Measurements from ENCODE around the gene RABGAP1L.
"Not testable (repeated sequence)": the region's sequence is repeated elsewhere in the genome, so short reads cannot be mapped to it uniquely, and the experiment has no call there.

Gene RABGAP1L

GRCh38 chr1:174800216-174800851 is 641.0 kb downstream of the RABGAP1L start:
- no peak for DNase-seq (ENCODE audit: low read depth in 2 of 2)

DNA sequence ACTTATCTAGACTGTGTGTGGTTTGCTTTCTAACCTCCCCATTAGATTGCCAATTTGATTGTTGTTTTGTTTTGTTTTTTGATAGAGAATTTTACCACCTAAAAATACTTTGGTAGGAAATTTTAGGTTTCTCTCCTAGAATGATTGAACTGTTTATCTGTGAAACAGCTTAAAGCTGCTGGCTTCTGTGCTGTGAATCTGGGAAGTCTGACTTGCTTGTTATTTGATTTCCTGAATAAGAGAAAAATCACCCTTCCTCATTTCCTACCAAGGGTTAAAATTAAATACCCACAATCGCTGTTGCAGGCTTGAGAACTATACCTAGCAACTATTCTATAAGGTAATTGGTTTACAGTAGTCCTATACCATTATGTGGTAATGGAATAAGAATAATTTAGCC is 641.6 kb downstream of the RABGAP1L start:
- no peak for DNase-seq (ENCODE audit: low read depth in 2 of 2)

DNA sequence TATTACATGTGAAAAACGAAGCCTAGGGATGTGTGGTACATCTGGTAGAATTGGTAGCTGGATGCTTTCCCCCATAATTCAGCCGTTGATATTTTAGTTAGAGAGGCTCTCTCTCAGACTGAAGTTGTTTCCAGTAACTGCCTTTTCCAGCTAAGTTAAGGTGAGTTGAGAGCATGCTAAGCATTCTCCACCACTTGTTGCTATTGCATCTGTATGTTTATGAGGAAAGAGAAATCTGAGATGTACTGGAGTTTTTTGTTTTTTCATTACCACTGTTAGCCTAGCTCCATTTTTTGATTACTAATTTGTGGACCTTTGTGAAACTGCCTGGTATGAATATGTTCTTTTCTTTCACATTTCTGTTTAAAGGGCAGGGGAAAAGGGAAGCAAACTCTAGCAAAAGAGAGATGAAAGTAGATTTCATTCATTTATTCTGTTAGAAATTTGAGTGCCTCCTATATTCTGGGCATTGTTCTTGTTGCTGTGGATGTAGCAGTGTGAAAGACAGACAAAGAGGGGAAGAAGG is 650.5 kb downstream of the RABGAP1L start:
- no peak for DNase-seq (ENCODE audit: low read depth in 2 of 2)

DNA sequence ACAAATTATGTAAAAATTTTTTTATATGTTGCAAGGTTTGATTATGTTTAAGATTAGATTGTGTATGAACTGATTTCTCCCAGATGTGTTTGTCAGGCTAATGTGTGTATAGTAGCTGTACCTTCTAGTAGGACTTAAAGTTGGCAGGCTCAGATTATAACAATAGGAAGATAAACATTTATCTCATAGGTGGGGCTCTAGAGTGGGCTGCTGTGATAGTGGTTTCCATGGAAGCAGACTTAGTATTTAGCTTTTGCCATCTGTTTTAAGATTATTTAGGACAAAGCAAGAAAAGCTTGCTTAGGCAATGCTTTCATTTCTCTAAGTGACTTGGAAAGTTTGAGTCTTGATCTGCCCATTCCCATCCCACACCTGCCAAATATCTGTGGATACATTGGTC is 652.7 kb downstream of the RABGAP1L start:
- no peak for DNase-seq (ENCODE audit: low read depth in 2 of 2)

DNA sequence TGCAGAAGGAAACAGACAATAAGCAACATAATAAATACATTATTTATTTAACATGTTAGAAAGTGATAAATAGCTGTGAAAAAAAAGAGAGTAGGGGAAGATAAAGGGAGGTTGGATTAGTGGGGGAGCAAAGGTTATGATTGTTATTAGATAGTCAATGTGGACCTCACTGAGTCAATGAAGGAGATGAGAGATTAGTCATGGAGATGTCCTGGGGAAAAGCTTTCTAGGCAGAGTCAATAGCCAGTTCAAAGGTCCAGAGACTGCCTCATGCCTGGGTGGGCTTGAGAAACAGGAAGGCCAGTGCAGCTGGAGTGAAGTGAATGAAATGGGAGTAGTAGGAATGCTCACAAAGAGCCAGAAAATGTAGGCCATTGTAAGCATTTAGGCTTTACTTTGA is 653.3 kb downstream of the RABGAP1L start:
- no peak for DNase-seq (ENCODE audit: low read depth in 2 of 2)

DNA sequence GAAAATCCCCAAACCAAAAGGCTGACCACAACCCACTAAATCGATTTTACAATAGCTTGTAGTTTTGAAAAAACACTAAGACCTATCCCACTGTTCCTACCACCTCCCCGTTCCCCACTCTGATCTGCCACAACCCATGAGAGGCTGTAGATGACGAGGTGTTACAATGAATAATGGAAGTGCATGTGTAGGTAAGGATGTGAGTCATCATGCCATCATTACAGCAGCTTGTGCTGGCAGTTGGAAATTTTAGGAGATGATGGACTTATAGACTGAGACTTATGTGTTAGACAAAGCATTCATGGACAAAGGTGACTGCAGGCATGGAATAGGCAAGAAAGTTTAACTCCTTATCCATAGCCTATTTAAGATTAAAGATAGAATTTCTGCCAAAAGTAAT is 655.7 kb downstream of the RABGAP1L start:
- DNase-seq (ENCODE audit: low read depth in 2 of 2): no peak

DNA sequence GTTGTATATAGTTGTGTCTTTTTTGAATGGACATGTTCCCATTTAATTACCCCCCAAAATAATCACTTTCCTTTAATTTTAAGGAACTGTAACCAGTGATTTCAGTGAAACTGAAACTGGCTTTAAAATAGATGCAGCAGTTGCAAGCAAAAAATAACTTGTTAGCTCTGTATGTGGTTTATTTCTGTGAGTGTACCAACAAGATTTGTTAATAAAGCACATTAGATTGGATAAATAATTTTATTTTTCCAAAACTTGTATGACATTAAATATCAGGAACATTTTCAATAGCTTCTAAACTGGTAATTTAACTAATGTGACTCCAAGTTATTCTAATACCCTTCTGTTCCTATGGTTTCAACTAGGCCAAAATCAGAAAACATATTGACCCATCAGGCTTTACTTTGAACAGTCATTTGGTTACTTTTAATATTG is 656.2 kb downstream of the RABGAP1L start:
- no peak for DNase-seq (ENCODE audit: low read depth in 2 of 2)

DNA sequence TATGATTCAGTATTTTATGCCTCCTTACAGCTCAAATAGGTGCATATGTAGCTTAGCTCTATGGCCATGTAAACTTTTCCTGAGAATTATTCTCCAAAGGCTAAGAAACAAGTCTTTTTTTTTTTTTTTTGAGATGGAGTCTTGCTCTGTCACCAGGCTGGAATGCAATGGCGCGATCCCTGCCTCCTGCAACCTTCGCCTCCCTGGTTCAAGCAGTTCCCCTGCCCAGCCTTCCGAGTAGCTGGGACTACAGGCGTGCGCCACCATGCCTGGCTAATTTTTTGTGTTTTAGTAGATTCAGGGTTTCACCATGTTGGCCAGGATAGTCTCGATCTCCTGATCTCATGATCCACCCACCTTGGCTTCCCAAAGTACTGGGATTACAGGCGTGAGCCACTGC is 657.3 kb downstream of the RABGAP1L start:
- not testable (repeated sequence) for DNase-seq (ENCODE audit: low read depth in 2 of 2)

DNA sequence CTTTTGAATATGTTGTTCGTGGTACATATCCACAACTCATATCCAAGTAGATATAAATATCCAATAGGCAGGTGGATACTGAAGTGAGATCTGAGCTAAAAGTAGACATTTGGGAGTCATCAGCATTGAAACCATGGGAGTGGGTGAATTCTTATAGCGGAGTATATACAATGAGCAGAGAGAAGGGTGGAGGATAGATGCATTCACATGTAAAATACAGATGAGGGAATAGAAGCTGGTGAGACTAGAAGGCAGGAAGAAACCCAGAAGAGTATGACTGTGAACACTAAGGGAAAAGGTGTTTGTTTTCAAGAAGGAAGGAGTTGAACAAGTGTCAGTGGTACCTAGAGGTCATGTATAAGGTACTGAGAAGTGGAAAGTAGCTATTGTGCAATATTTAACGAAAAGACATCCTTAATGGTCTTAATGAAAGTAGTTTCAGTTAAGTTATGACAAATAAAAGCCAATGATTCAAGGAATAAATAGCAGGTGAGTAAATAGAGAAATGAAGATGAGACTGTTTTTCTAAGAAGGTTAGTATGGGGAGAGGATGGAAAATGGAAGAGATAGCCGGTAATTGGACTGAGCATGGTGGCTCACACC is 658.8 kb downstream of the RABGAP1L start:
- DNase-seq (ENCODE audit: low read depth in 2 of 2): no peak

- no peak for DNase-seq (ENCODE audit: low read depth in 2 of 2)
Observed at GRCh38 chr1:174818951-174819350, 659.6 kb downstream of the RABGAP1L start.

DNA sequence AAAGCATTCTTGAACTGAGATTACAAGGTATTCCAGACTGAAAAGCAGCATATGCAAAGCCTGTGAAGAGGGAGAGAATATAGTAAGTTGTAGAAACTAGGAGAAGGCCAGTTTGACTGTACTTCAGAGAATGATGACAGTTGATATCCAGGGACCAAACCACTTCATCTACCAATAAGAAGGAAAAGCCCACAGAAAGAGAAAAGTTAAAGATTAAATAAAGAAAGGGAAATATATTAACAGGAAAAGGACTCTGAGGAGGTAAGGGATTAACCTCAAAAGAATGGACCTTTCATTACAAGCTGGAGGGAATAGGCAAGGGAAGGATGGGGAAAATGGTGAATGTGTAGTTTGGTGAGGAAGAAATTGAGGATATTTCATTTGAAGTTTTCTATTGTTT is 660.3 kb downstream of the RABGAP1L start:
- DNase-seq (ENCODE audit: low read depth in 2 of 2): no peak

GRCh38 chr1:174825127-174825526 is 665.8 kb downstream of the RABGAP1L start:
- DNase-seq (ENCODE audit: low read depth in 2 of 2): no peak

- DNase-seq (ENCODE audit: low read depth in 2 of 2): no peak
Observed at GRCh38 chr1:174825806-174826205, 666.5 kb downstream of the RABGAP1L start.

- no peak for DNase-seq (ENCODE audit: low read depth in 2 of 2)
Observed at GRCh38 chr1:174828264-174828663, 668.9 kb downstream of the RABGAP1L start.

DNA sequence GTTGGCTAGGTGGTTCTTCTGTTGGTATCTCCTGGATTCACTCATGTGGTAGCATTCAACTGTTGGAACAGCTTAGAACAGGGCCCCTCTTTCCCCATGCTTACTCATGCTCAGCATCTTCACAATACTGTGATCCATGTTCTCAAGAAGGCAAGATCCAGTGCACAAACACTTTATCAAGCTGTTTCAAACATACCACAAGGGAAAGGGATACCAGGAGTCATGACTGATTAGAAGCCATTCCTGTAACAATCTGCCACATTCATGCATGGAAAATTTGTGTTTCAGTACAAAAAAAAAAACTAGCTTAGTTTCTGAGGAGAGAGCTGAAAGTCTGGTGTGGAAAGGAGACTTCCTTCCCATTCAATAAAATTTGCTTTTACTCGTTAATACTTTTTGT is 670.7 kb downstream of the RABGAP1L start:
- no peak for DNase-seq (ENCODE audit: low read depth in 2 of 2)

GRCh38 chr1:174836543-174836942 is 677.2 kb downstream of the RABGAP1L start:
- no peak for DNase-seq (ENCODE audit: low read depth in 2 of 2)

GRCh38 chr1:174837386-174837785 is 678.1 kb downstream of the RABGAP1L start:
- DNase-seq (ENCODE audit: low read depth in 2 of 2): no peak

DNA sequence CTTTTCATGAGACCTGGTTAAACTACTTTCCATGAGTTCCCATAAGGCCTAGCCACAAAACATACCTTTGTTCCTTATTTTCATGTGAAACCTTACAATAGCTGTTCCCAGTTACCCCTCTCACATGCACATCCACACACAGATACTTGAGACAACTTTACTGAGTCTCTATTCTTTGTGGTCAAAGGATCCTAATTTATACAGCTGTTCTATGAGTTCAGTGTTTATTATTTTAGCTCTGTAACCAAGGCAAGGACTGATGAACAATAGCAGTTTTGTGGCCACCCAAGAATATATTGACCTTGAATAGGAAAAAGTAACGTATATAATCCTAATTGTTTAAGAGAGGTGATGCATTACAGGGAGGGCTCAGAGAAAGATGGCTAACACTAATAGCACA is 679.9 kb downstream of the RABGAP1L start:
- DNase-seq (ENCODE audit: low read depth in 2 of 2): no peak

DNA sequence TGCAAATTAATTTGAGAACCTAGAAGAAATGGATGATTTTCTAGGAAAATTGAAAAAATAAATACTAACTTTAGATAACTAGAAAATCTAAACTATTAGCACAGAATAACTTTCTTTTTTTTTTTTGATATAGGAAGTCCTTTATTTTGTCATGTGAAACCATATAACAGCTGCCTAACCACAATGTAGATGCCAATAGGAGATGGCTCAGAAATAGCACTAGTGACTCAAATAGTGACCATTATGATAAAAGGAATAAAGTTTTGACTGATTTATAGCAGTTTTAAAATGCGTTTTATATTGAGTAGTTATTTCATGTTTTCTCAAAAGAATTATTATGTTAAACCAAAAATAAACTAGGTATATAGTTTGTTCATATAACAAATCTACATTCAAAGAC is 682.4 kb downstream of the RABGAP1L start:
- no peak for DNase-seq (ENCODE audit: low read depth in 2 of 2)

- not testable (repeated sequence) for DNase-seq (ENCODE audit: low read depth in 2 of 2)
Observed at GRCh38 chr1:174848593-174849560, 689.6 kb downstream of the RABGAP1L start.

- DNase-seq (ENCODE audit: low read depth in 2 of 2): no peak
Observed at GRCh38 chr1:174850726-174851125, 691.4 kb downstream of the RABGAP1L start.

- DNase-seq (ENCODE audit: low read depth in 2 of 2): no peak
Observed at GRCh38 chr1:174858301-174858700, 699.0 kb downstream of the RABGAP1L start.

All from stimulated activated CD8-positive, alpha-beta memory T cell treated with anti-CD3 and anti-CD28 coated beads, Interleukin-2, amount 100 ng/mL, for 48 hours (primary cell).